COLO829 (cell line): Measurements from ENCODE around the gene SLC5A11.
A peak's percentile ranks its signal among the peaks of the same experiment; 100 is the strongest.
"Not testable (repeated sequence)": the region's sequence is repeated elsewhere in the genome, so short reads cannot be mapped to it uniquely, and the experiment has no call there.

ENCODE experiments used
- DNase-seq: peaks from one replicate; pipeline ENCODE4 v3.0.0; 2012; ENCODE audit warnings: low spot score

Gene SLC5A11

DNA sequence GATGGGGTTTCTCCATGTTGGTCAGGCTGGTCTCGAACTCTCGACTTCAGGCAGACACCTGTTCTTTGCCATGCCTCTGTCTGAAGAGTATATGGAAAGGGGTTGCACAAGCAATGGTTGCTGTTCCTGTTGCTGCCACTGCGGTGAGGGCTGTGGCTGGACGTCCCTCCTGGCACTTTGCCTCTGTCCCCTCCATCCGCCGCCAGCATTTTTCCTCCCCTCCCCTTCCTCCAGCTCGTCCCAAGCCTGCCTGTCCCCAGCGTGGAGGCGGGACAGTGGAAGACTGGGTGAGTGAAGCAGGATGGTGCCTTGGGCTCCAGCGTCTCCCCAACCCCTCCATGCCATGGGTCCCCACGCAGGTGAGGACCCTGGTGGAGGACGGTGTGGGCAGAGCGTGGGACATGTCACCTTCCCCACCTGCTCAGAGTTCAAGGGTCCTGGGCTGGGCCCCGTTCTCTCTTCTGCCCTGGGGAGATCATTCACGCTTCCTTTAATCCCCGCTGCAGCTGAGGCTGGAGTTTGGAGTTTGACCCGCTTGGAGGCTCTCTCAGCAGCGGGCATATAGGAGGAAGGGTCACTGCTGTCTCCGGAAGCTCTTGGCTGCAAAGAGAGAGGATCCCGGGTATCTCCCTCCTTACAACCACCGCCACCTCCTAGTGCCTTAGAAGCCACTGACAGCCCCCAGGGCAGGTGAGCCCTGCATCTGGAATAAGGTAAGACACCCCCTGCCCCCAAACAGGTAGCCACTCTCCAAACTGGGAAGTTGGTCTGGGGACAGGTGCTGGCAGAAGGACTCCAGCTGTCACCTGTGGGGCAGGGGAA, at the start of gene SLC5A11:
Gene SLC5A11, plus strand, starts transcription at position 238 of the 822 bp plus-strand sequence. CDS start 12,681 bp downstream, outside the sequence.
- no peak for DNase-seq

- DNase-seq: no peak
Measured at GRCh38 chr16:24800586-24800985, 45.2 kb upstream of the SLC5A11 start.

- no peak for DNase-seq
Measured at GRCh38 chr16:24801761-24802302, 43.9 kb upstream of the SLC5A11 start.

- no peak for DNase-seq
Measured at GRCh38 chr16:24805484-24805883, 40.3 kb upstream of the SLC5A11 start.

- no peak for DNase-seq
Measured at GRCh38 chr16:24807301-24807700, 38.5 kb upstream of the SLC5A11 start.

DNA sequence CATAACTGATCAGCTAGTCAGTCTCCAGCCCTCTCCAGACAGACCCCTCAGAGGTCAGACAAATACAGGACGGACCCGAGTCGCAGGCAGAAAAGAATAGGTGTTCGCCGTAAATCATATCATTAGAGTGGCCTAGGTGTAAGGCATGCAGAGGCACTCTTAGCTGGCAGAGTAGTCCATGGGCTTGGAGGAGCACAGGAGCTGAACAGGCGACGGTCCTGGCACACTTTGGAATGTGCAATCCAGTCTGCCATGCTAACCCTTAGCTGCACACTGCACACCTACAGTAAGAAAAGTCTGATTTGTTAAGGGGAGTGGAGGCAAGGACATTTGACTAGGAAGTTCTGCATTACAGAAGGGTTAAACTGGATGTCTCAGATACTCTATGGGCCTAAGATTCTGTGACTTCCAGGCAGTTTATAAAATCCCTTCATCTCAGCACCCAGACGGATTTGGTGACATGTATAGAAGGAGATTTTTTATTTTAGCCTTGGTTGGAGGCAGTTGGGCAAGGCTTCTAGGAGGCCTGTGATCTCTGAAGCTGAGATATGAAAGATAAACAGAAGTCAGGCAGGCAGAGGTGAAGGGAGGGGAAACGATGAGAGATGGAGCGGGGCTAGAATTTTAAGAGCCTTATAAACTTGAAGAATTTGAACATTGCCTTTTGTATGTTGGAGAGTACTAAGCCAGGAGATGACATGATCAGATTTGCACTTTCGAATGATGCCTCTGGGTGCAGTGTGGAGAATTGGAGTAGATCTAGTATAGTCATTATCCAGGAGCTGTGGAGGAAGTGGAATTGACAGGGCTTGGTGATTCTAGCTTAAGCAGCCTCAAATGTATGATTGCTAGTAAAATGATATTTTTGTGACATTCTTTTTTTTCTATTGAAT, 34.6 kb upstream of the SLC5A11 start:
- no peak for DNase-seq

DNA sequence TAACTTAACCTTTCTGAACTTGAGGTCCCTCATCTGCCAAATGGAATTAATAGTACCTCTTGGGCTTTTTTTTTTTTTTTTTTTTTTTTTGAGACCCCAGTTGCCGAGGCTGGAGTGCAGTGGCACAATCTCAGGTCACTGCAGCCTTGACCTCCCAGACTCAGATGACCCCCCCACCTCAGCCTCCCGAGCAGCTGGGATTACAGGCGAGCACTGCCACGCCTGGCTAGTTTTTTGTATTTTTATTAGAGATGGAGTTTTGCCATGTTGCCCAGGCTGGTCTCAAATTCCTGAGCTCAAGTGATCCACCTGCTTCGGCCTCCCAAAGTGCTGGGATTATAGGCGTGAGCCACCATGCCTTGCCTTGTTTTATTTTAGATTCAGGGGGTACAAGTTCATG, 33.0 kb upstream of the SLC5A11 start:
- DNase-seq: not testable (repeated sequence)

DNA sequence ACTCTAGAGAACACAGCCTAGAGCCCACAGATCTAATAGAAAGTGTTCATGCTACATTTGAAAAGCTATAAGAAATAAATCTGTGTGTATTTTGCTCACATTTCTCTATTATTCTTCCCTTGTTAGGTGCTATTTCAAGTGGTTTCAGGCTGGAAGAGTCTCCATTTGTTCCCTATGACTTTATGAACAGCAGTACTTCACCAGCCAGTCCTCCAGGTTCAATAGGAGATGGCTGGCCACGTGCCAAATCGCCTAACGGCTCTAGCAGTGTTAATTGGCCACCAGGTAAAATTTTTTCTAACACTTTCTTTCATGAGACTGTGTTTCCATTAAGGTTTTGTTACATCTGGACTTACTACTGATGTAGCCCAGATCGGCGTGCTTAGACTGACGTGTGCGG, 30.7 kb upstream of the SLC5A11 start:
- no peak for DNase-seq

- DNase-seq: no peak
Measured at GRCh38 chr16:24816688-24817087, 29.1 kb upstream of the SLC5A11 start.

GRCh38 chr16:24819462-24820040, 26.2 kb upstream of the SLC5A11 start:
- DNase-seq: no peak

DNA sequence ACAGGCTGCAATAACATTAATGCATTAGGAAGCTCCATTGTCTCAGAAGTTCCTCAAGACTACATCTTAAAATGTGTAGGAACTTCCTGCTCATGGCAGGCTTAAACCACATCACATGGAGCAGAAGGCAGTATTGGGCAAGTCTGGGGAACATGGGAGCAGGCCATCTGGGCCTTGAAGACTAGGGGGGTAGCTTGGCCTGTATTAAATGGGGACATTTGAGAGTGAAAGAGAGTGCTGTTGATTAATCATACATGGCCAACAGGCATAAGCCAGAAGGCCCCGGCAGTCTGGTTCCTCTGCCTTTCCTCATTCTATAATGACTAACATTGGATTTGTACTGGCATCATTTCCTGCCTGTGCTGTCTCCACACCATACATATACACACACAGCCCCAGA, 25.2 kb upstream of the SLC5A11 start:
- no peak for DNase-seq

GRCh38 chr16:24821129-24821528, 24.6 kb upstream of the SLC5A11 start:
- no peak for DNase-seq

DNA sequence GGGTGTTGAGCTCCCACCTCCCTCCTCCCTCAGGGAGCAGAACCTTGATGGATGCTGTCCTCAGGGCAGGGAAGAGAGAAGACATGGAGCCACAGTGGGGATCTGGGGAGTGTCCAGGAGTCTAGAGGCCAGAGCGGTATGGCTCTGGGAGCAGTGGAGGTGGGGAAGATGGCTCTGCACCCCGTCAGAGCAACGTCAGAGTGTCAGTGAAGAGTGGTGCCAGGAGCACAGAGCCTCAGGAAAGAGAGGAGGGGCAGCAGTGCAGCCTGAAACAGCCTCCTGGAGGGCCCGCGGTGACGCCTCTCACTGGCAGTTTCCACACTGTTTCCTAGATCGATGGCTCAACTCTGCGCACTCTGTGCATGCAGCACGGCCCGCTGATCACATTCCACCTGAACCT, 23.2 kb upstream of the SLC5A11 start:
- DNase-seq: no peak

DNA sequence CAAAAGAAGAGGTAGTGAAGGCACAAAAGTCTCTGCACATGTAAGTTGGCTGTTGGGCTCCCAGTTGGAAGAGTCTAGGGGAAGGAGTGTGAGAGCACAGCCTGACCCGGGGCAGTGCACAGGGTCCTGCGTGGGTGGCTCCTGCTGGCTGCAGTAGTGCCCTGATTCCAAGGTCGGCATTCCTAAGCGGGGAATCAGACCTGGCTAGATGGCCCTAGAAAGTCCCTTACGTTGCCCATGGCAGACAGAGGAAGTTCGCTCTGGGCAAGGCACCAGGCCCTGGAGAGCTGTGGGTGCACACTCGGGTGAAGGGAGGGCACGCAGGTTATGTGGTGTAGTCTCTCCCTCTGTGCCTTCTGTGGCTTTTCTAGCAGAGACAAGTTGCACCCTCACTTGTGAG, 22.8 kb upstream of the SLC5A11 start:
- DNase-seq: no peak

DNA sequence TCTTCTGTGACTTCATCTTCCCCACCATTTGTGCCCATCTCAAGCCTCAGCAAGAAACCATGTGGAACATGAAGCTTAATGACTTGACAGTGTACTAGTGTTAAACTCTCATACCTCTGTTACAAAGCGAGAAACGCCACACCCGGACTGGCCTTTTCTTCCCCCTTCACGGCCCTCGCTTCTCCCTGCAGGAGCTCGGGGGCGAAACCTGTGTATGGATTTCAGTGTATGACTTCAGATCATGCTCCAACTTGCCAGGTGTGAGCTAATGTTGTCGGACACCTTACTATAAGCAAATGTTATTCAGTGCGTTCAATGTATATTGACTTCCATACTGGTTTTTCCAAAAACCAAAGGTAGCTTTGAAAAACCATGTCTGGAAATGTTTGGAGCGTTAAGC, 20.1 kb upstream of the SLC5A11 start:
- DNase-seq: no peak

DNA sequence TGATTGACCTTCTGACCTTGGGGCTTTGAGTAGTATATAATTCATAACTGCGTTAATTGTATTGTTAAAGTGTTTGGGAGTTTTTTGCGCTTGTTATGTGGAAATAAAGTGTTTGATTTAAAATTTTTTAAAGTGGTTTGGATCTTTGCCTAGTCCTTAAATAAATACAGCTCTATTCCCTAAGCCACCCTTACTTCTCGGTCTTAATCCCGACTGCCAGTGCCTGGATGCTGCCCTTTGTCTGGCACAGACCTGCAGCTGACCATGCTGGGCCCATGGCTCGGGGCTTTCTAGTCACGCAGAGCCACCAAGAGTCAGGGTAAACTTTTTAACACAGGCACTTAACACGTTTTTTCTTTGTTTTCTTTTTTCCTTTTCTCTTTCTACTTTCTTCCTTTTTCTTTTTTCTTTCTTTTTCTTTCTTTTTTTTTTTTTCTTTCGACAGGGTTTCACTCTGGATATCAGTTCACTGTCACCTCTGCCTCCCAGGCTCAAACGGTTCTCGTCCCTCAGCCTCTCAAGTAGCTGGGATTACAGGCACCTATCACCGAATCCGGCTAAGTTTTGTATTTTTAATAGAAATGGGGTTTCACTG, 19.6 kb upstream of the SLC5A11 start:
- no peak for DNase-seq

- no peak for DNase-seq
Measured at GRCh38 chr16:24826817-24827566, 18.8 kb upstream of the SLC5A11 start.

GRCh38 chr16:24829153-24829552, 16.6 kb upstream of the SLC5A11 start:
- no peak for DNase-seq

DNA sequence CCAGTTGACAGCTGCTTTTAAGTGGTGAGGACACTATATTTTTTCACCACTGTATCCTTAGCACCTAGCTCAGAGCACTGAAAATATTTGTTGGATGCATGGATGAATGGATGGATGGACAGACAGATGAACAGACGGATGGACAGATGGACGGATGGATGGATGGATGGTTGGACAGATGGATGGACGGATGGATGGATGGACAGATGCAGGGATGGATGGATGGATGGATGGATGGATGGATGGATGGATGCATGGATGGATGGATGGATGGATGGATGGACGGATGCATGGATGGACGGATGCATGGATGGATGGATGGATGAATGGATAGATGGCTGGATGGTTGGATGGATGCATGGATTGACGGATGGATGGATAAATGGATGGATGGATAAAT, 12.4 kb upstream of the SLC5A11 start:
- no peak for DNase-seq

- DNase-seq: peak; percentile 31
Measured at GRCh38 chr16:24834459-24835335, 11.1 kb upstream of the SLC5A11 start.
